NCI-H1092 treated with DMSO at 0.1 percent for 48 hours (cell line): ENCODE data around the gene PCK2.
"Not testable (repeated sequence)": the region's sequence is repeated elsewhere in the genome, so short reads cannot be mapped to it uniquely, and the experiment has no call there.

ENCODE experiments used
- DNase-seq: peaks from one replicate; lab custom pipeline; 2025; lab: John Stamatoyannopoulos, UW

The PCK2 gene

GRCh38 chr14:24095271-24096068 lies 1.4 kb downstream of the PCK2 start:
- no peak for DNase-seq

GRCh38 chr14:24096545-24097181 lies 2.6 kb downstream of the PCK2 start:
- DNase-seq, result no peak

GRCh38 chr14:24098229-24098926 lies 4.3 kb downstream of the PCK2 start:
- DNase-seq, result no peak

GRCh38 chr14:24098927-24099813 lies 5.1 kb downstream of the PCK2 start:
- peak; percentile 69 for DNase-seq

- DNase-seq, result no peak
Measured at GRCh38 chr14:24100197-24100981, 6.3 kb downstream of the PCK2 start.

- DNase-seq, result no peak
Measured at GRCh38 chr14:24100982-24101494, 6.9 kb downstream of the PCK2 start.

- DNase-seq, result no peak
Measured at GRCh38 chr14:24102357-24103048, 8.4 kb downstream of the PCK2 start.

GRCh38 chr14:24103451-24103850 lies 9.3 kb downstream of the PCK2 start:
- no peak for DNase-seq

- DNase-seq, result not testable (repeated sequence)
Measured at GRCh38 chr14:24105609-24106239, 11.6 kb downstream of the PCK2 start.

GRCh38 chr14:24106672-24107271 lies 12.7 kb downstream of the PCK2 start:
- DNase-seq, result no peak

GRCh38 chr14:24108336-24108874 lies 14.3 kb downstream of the PCK2 start:
- DNase-seq, result no peak

GRCh38 chr14:24110060-24110459 lies 15.9 kb downstream of the PCK2 start:
- no peak for DNase-seq

GRCh38 chr14:24110523-24110922 lies 16.4 kb downstream of the PCK2 start:
- no peak for DNase-seq

- peak; percentile 63 for DNase-seq
Measured at GRCh38 chr14:24113379-24113800, 19.3 kb downstream of the PCK2 start.

- peak; percentile 97 for DNase-seq
Measured at GRCh38 chr14:24113801-24114531, 19.9 kb downstream of the PCK2 start.

GRCh38 chr14:24114532-24115421 lies 20.7 kb downstream of the PCK2 start, which contains the start of the genes DCAF11 and NRL:
Gene DCAF11, plus strand, starts transcription at chr14:24114777. Its CDS starts 818 bp downstream, at chr14:24115595.
Gene NRL, minus strand, starts transcription at chr14:24114949. Its CDS starts 32,101 bp downstream, at chr14:24082848.
- DNase-seq, result peak; percentile 100
